Urinary bladder (tissue), 4 donors: ENCODE data around the gene CSNK1G1. TPM values are rescaled to one million over a fixed set of nuclear protein-coding genes. Genes with fewer than 3 reads are reported as not detected.

ENCODE experiments used
- DNase-seq: peaks from one replicate; pipeline ENCODE4 v3.0.0-alpha.2; 2015; ENCODE audit errors: extremely low spot score
- H3K27ac ChIP-seq: one replicate; pipeline ENCODE4 v1.5.1; 2013; ENCODE audit warnings: low read depth, mild to moderate bottlenecking, moderate library complexity
- H3K36me3 ChIP-seq: one replicate; pipeline ENCODE4 v1.6.1; 2013; ENCODE audit warnings: mild to moderate bottlenecking, moderate library complexity; ENCODE audit not compliant: insufficient read depth
- H3K4me1 ChIP-seq: one replicate; pipeline ENCODE4 v1.6.1; 2013; ENCODE audit warnings: mild to moderate bottlenecking, moderate library complexity; ENCODE audit not compliant: insufficient read depth
- H3K4me3 ChIP-seq: one replicate; pipeline ENCODE4 v1.5.1; 2013; ENCODE audit warnings: low read depth, low read length
- WGBS: extraction: QIAGEN DNeasy Blood & Tissue Kit; methylation state at CpG from one replicate; pipeline ENCODE4 v1.1.7; 2013; 5-methylcytosine and 5-hydroxymethylcytosine counted together
- polyA plus RNA-seq: library from polyadenylated mRNA; stranded (reverse); fragments of 200-250 nt; gene quantifications from one replicate; pipeline ENCODE4 v1.2.3, GENCODE V29; 2013
- total RNA-seq: library from RNA; depleted of rRNA; stranded (reverse); fragments of >200 nt; gene quantifications from one replicate; pipeline ENCODE4 v1.2.3, GENCODE V29; 2014
- donor health status: healthy with polysubstance abuse.
- donor health status: healthy.

The CSNK1G1 gene
- total and polyA plus RNA-seq, 2 donors: 5.7 to 40.1 TPM

DNA sequence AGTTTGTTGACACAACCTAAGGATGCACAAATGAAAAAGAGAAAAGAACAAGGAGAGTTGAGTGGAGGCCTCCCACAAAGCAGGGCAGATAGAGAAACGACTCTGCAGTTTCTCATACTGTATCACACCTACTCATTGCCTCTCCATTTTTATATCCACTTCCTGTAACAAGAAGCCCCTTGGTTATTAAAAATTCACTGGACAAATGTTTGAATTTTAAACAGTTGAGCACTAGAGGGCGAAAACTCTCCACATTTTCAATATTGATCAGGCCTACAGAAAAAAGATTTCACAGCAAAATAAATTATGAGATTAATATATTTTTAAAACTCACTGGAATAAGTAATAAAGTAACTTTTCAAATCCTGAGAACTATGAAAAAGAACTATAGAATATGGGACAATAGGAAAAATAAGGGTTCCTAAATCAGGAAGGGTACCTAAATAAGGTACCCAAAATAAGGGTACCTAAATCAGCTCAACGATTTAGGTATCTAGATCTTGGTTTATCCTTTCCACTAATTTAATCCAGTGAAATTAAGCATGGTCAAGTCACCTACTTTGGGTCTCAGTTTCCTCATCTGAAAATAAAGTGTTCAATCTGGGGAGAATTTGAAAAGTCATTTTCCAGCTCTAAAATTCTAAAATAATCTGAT, 146.2 kb downstream of the CSNK1G1 start:
- H3K27ac ChIP-seq: no peak overlapping the region
- WGBS: 43% methylated on average over 3 of the region's 3 CpGs
- H3K36me3 ChIP-seq: no peaks in the 10 kb centered on the region
- H3K4me3 ChIP-seq: no peak overlapping the region
- no peaks in the 10 kb centered on the region for H3K4me1 ChIP-seq
- no peak for DNase-seq

DNA sequence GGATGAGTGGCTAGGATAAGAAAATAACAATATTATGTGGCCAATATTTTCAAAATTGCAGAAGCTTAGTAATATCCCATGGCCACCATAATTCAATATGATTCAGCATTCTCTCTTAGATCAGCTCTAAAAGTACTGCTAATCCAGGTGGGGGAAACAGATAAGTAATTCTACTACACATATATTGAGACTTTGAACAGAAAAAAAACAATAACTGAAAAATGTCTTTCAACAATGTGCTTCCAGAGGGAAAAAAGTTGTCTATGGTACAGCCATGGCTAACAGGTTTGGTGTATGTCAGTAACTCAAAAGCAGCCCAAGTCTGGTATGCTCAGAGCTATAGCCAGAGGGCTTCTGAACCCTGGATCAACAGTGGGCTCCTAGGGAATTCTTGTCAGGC, 150.8 kb downstream of the CSNK1G1 start:
- H3K4me3 ChIP-seq: no peak overlapping the region
- H3K36me3 ChIP-seq: peaks cover 5% of the 10 kb centered on the region
- no peaks in the 10 kb centered on the region for H3K4me1 ChIP-seq
- no peak overlapping the region for H3K27ac ChIP-seq
- no peak for DNase-seq

DNA sequence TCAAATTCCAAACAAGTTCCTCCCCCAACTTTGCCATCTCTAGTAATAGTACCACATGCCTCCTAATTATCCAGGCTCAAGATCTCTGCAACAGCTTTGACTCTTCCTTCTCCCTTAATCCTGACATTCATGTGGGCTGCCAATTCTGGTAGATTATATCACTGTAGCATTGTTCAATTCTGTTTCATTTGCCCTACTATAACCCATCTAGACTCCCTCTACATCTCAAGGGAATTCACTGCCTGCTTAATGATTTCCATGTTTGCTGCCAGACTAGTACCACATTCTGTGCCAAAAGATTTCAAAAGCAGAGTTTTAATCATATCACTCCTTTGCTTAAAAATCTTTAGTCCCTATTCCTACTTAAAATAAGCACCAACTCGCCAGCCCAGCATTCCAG, 158.5 kb downstream of the CSNK1G1 start:
- no peaks in the 10 kb centered on the region for H3K4me1 ChIP-seq
- H3K4me3 ChIP-seq: no peak overlapping the region
- 65% methylated on average over 1 of the region's 1 CpG for WGBS
- H3K27ac ChIP-seq: no peak overlapping the region
- no peaks in the 10 kb centered on the region for H3K36me3 ChIP-seq
- DNase-seq: no peak

DNA sequence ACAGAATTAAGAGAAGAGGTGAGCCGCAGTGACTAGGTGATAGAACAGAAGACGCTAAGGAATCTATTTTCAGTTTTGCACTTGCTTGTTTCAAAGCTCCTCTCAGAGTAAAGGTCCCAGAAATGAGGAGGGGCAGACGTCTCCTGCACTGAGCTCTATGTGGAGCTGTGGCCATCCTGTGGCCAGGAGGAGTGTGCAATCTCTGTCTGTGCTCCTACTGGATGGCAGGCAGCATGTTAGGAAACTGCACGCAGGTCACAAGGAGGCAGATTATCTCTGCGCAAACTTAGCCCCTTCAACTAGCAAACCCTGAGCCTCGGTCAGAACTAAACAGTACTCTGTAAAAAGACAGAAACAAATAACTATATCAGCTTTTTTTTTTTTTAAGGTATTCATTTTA, 162.0 kb downstream of the CSNK1G1 start:
- H3K27ac ChIP-seq: no peak overlapping the region
- no peak for DNase-seq
- no peaks in the 10 kb centered on the region for H3K4me1 ChIP-seq
- 88% methylated on average over 6 of the region's 6 CpGs for WGBS
- H3K4me3 ChIP-seq: no peak overlapping the region
- no peaks in the 10 kb centered on the region for H3K36me3 ChIP-seq

DNA sequence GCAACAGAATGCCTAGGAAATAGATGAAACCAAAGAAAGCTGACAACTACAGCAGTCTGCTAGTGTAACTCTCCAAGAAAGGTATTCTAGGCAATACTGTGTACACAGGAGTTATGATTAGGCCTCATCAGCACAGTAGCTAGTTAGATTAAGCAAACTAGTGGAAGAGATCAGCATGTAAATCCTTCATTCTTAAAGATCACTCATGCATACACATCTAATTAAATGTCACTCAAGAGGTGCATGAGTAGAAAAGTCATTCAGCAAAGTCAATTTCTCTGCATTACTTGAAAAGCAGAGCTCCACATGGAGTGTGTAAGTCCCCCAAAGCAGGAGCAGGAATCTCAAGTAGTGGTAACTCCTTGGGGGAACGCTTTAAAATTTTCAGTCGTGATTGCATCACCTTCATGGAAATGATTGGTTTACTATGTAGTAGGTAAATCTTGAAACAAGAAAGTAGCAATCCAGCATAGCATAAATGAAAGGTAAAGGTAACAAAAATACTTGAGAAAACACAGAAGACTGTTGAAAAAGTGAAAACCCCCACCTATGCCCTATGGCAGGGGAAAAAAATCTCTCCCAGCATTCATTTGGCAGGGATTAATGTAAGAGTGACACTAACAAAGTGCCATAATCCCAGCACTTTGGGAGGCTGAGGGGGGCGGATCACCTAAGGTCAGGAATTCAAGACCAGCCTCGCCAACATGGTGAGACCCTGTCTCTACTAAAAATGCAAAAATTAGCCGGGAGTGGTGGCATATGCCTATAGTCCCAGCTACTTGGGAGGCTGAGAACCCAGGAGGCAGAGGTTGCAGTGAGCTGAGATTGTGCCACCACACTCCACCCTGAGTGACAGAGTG, 163.8 kb downstream of the CSNK1G1 start:
- no peaks in the 10 kb centered on the region for H3K4me1 ChIP-seq
- DNase-seq: no peak
- no peaks in the 10 kb centered on the region for H3K36me3 ChIP-seq
- WGBS: 95% methylated on average over 5 of the region's 5 CpGs
- no peak overlapping the region for H3K4me3 ChIP-seq
- H3K27ac ChIP-seq: no peak overlapping the region

DNA sequence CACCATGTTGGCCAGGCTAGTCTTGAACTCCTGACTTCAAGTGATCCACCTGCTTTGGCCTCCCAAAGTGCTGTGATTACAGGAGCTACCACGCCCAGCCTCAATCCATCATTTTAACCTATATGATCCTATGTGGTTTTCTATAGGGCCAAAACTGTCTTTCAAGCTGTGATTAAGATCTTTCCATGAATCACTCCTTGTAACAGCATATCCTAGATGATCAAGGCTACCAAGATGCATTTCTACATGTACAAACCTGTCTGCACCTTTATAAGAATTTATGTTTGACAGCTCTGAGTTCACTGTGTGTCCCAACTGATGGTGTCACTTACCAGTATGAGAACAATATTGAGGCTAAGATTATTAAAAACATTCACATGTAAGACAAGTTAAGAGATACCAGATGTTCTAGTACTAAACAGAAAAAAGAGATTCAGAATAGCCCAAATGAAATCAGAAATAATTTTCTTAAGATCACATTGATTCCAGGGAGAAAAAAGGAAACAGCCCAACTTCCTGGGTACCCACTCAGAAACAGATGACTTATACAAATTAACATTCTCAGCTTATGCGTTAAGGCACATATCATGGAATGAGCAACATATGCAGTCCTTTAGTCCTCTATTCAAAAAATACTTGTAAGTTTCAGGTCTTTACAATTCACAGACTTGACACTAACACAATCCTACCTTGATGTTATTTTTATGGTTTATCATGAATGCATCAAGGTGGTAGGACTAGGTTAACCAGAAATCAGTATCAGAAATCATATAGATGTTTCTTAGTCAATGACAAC, 168.4 kb downstream of the CSNK1G1 start:
- peaks cover 3% of the 10 kb centered on the region for H3K36me3 ChIP-seq
- WGBS: 87% methylated on average over 2 of the region's 2 CpGs
- DNase-seq: no peak
- no peaks in the 10 kb centered on the region for H3K4me1 ChIP-seq
- no peak overlapping the region for H3K27ac ChIP-seq
- no peak overlapping the region for H3K4me3 ChIP-seq

DNA sequence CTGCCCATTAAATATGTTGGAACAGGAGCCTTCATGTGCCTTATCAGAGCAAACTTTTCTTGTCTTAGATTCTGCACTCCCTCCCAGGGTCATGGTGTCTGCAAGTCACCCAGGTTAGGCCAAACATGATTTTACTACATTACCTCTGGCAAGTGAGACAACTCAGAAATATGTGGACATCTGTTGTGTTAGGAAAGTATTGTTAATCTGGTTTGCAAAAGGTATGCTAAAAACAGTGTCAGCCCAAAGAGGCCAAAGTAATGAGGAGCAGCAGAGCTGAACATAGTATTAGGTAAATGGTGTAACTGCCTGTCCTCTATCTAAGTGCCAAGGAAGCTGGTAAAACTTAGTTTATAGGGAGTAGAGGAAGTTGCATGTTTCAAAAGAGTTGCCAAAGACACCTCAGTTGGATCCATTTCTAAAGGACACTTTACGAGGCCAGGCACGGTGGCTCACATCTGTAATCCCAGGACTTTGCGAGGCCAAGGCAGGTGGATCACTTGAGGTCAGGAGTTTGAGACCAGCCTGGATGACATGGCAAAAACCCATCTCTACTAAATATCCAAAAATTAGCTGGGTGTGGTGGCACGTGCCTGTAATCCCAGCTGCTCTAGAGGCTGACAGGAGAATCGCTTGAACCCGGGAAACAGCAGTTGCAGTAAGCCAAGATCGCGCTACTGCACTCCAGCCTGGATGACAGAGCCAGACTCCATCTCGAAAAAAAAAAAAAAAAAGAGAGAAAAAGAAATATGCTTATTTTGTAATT, 170.6 kb downstream of the CSNK1G1 start:
- Histone ChIP-seq H3K27ac (no peak overlapping the region), H3K4me1 (no peaks in the 10 kb centered on the region), H3K4me3 (no peak overlapping the region), H3K36me3 (peaks cover 3% of the 10 kb centered on the region)
- no peak for DNase-seq
- WGBS: 82% methylated on average over 9 of the region's 9 CpGs

DNA sequence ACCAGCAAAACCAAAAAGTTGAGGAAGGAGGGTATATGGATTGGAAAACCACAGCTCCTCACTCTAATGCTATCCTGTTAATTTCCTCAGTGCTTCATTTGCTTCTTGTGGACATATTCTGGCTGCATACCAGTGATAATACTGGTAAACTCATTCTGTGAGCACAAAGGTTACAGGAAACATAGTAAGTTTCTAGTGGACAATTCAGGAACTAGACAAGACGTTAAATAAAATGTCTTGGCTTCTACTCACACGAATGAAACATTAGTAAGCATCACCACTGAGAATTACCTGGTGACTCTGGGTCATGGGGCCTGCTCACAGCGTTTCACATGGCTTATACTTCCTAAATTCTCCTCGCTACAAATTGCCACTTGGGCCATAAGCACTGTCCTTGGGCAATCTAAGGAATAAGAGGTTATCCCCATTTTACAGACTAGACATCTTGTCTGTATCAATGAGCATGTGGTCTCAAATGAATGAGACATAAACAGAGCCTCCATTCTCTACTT, 173.1 kb downstream of the CSNK1G1 start:
- no peak overlapping the region for H3K27ac ChIP-seq
- H3K36me3 ChIP-seq: peaks cover 3% of the 10 kb centered on the region
- DNase-seq: no peak
- 84% methylated on average over 4 of the region's 4 CpGs for WGBS
- H3K4me1 ChIP-seq: no peaks in the 10 kb centered on the region
- H3K4me3 ChIP-seq: no peak overlapping the region

DNA sequence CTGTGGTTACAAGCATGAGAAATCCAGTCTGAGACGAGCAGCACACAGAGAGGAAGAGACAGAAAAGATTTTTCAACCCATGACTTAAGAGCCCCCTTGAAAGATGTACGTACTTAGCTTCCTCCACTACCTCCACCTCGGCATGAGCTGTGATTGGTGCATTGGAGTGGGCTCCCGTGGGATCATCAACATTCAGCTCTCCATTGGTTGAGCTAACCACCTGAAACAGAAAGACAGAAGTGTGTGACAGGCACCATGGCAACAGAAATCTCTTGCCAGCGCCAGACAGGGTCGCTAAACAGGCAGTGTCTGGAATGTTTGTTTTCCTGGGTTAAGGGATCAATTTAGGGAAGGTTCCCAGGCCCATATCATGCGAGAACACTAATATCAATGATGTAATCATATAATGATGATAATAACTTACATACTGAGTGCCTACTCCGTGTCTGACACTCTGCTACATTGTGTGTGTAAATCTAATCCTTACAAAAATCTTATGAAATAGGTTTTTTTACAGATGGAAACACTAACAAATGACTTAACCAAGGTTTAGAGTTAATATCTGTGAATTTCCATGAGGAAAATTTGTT, 175.6 kb downstream of the CSNK1G1 start:
- no peak for DNase-seq
- Histone ChIP-seq H3K27ac (no peak overlapping the region), H3K4me3 (no peak overlapping the region), H3K4me1 (no peaks in the 10 kb centered on the region), H3K36me3 (peaks cover 3% of the 10 kb centered on the region)
- WGBS: 65% methylated on average over 8 of the region's 8 CpGs

DNA sequence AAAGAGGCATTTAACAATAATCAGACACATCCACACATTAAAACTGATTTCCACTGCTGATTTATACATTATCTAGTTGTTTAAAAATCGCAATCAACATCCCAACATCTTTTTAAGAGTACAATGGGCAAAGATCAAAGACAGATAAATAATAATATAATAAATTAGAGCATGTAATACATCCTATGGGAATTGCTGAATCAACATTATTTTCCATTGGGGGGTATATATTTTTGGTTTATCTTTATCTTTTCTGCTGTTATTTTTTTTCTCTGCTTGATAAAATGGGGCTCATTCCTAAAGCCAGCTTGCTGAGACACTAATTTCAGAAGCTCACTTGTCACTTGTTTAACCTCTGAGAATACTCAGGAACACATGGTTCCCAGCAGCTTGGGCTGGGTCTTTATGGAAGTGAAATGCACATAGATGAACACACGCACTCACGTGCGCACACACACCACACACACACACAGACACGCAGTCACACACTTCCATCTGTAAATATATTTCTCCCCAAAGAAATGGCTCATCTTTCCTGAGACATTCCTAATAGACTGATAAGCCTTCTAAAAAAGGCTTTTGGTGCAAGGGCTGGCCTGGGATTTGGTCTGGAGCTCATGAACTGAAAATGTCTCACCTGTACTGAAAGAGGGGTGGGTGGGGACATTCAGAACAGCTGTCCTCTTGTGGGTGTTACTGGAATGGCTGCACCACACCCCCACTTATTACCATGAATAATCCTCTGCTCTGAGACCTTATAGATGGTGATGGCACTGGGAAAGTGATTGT, 189.7 kb downstream of the CSNK1G1 start:
- Histone ChIP-seq H3K27ac (no peak overlapping the region), H3K36me3 (no peaks in the 10 kb centered on the region), H3K4me3 (no peak overlapping the region), H3K4me1 (peaks cover 2% of the 10 kb centered on the region)
- 85% methylated on average over 5 of the region's 5 CpGs for WGBS
- no peak for DNase-seq

DNA sequence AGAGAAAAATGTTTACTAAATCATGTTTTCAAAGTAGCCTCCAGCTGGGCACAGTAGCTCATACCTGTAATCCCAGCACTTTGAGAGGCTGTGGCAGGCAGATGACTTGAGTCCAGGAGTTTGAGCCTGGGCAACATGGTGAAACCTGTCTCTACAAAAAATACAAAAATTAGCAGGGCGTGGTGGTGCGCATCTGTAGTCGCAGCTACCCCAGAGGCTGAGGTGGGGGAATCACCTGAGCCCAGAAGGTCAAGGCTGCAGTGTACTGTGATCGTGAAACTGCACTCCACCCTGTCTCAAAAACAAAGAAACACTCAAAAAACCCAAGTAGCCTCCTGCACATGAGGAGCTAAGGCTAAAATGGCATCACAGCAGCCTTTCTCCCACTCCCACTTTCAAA, 191.5 kb downstream of the CSNK1G1 start:
- WGBS: 92% methylated on average over 4 of the region's 4 CpGs
- Histone ChIP-seq H3K27ac (no peak overlapping the region), H3K36me3 (no peaks in the 10 kb centered on the region), H3K4me1 (peaks cover 2% of the 10 kb centered on the region), H3K4me3 (no peak overlapping the region)
- DNase-seq: no peak

DNA sequence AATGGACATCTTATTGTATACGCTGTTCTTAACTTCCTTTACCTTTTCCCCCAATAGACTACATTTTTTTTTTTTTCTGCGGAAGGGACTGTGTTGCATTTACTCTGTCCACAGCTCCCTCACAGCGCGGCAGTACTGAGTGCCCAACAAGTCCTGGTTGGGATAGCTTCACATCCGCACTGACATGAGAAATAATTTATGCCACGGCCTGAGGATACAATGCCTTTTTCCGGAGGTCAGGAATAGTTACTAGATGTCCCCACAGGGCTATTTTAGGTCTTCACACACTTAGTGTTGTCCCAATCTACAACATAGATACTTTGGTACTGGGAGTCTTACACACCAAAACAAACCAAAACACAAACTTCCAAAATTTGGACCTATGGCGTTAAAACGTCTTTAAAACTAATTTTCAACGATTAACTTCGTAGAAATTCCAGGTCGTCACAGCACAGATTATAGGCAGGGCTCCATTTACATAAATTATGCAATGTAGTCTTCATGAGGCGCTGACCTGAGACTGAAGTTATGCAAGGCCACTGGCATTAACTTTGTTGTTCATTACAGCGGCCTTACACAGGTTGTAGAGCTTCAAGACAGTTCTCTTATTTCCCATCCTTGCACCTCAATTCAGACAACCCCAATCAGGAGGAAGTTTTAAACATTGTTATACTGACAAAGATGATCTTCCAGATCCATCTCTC, 192.2 kb downstream of the CSNK1G1 start:
- peaks cover 2% of the 10 kb centered on the region for H3K4me1 ChIP-seq
- WGBS: 42% methylated on average over 14 of the region's 14 CpGs
- H3K4me3 ChIP-seq: peak overlapping the region; percentile 31
- no peaks in the 10 kb centered on the region for H3K36me3 ChIP-seq
- H3K27ac ChIP-seq: peak overlapping the region; percentile 87
- no peak for DNase-seq
